Measurements from ENCODE around the gene NPAS3.

The NPAS3 gene

GRCh38 chr14:33799705-33800570 is 861.3 kb downstream of the NPAS3 start:
- H3F3A ChIP-seq (ENCODE audit: insufficient read depth, low read length): no peaks in the 10 kb centered on the region
- H3K4me1 ChIP-seq (ENCODE audit: low read length): no peaks in the 10 kb centered on the region
- no peak overlapping the region for H3K9ac ChIP-seq (ENCODE audit: low read length)
- no peaks in the 10 kb centered on the region for H4K20me1 ChIP-seq (ENCODE audit: insufficient read depth, low read length)
- no peak for DNase-seq
- H3K36me3 ChIP-seq (replicated peaks; ENCODE audit: insufficient read depth, low read length): no peaks in the 10 kb centered on the region
- TF ChIP-seq EZH2phosphoT487 (IDR thresholded peaks at IDR 0.05; ENCODE audit: low read length) (no peak), CTCF (IDR thresholded peaks at IDR 0.05; ENCODE audit: low read length) (no peak)
- no peak overlapping the region for H2AFZ ChIP-seq (ENCODE audit: low read length)
- no peak overlapping the region for H3K4me3 ChIP-seq (ENCODE audit: low read length)
- H3K9me3 ChIP-seq (replicated peaks; ENCODE audit: insufficient read depth, low read length): no peaks in the 10 kb centered on the region
- no peak overlapping the region for H3K27ac ChIP-seq (ENCODE audit: low read length)
- H3K79me2 ChIP-seq (ENCODE audit: low read length): no peaks in the 10 kb centered on the region
- no peak overlapping the region for H3K4me2 ChIP-seq (ENCODE audit: low read depth, low read length)
- no peaks in the 10 kb centered on the region for H3K9me2 ChIP-seq (replicated peaks; ENCODE audit: insufficient read depth, low read length)
- no peaks in the 10 kb centered on the region for H3K27me3 ChIP-seq (replicated peaks; ENCODE audit: insufficient read depth, low read length)

- H4K20me1 ChIP-seq (ENCODE audit: insufficient read depth, low read length): no peaks in the 10 kb centered on the region
- H3K79me2 ChIP-seq (ENCODE audit: low read length): no peaks in the 10 kb centered on the region
- no peak overlapping the region for H3K9ac ChIP-seq (ENCODE audit: low read length)
These were observed 862.1 kb downstream of the NPAS3 start for GRCh38 chr14:33800735-33801163.

GRCh38 chr14:33802737-33803136 is 864.1 kb downstream of the NPAS3 start:
- DNase-seq: no peak
- Histone ChIP-seq H3K36me3 (replicated peaks; ENCODE audit: insufficient read depth, low read length) (no peaks in the 10 kb centered on the region), H4K20me1 (ENCODE audit: insufficient read depth, low read length) (no peaks in the 10 kb centered on the region), H2AFZ (ENCODE audit: low read length) (no peak overlapping the region), H3K27ac (ENCODE audit: low read length) (no peak overlapping the region), H3K9me2 (replicated peaks; ENCODE audit: insufficient read depth, low read length) (no peaks in the 10 kb centered on the region), H3K9me3 (replicated peaks; ENCODE audit: insufficient read depth, low read length) (no peaks in the 10 kb centered on the region), H3F3A (ENCODE audit: insufficient read depth, low read length) (no peaks in the 10 kb centered on the region), H3K79me2 (ENCODE audit: low read length) (no peaks in the 10 kb centered on the region), H3K4me1 (ENCODE audit: low read length) (no peaks in the 10 kb centered on the region), H3K4me3 (ENCODE audit: low read length) (no peak overlapping the region), H3K27me3 (replicated peaks; ENCODE audit: insufficient read depth, low read length) (no peaks in the 10 kb centered on the region), H3K4me2 (ENCODE audit: low read depth, low read length) (no peak overlapping the region), H3K9ac (ENCODE audit: low read length) (no peak overlapping the region)
- TF ChIP-seq CTCF (IDR thresholded peaks at IDR 0.05; ENCODE audit: low read length) (no peak), EZH2phosphoT487 (IDR thresholded peaks at IDR 0.05; ENCODE audit: low read length) (no peak), EZH2 (optimal IDR thresholded peaks at IDR 0.05; ENCODE audit: low read depth, low read length) (no peak)

More at GRCh38 chr14:33800735-33801163, 862.1 kb downstream of the NPAS3 start:
- no peaks in the 10 kb centered on the region for H3K27me3 ChIP-seq (replicated peaks; ENCODE audit: insufficient read depth, low read length)
- no peak overlapping the region for H3K4me3 ChIP-seq (ENCODE audit: low read length)
- H3K9me2 ChIP-seq (replicated peaks; ENCODE audit: insufficient read depth, low read length): no peaks in the 10 kb centered on the region
- H3K9me3 ChIP-seq (replicated peaks; ENCODE audit: insufficient read depth, low read length): no peaks in the 10 kb centered on the region
- H3K4me2 ChIP-seq (ENCODE audit: low read depth, low read length): no peak overlapping the region
- no peak for DNase-seq
- H3K36me3 ChIP-seq (replicated peaks; ENCODE audit: insufficient read depth, low read length): no peaks in the 10 kb centered on the region
- no peak overlapping the region for H2AFZ ChIP-seq (ENCODE audit: low read length)
- no peaks in the 10 kb centered on the region for H3K4me1 ChIP-seq (ENCODE audit: low read length)
- no peak overlapping the region for H3K27ac ChIP-seq (ENCODE audit: low read length)
- TF ChIP-seq EZH2phosphoT487 (IDR thresholded peaks at IDR 0.05; ENCODE audit: low read length): no peak
- TF ChIP-seq EZH2 (optimal IDR thresholded peaks at IDR 0.05; ENCODE audit: low read depth, low read length): no peak
- TF ChIP-seq CTCF (IDR thresholded peaks at IDR 0.05; ENCODE audit: low read length): no peak
- H3F3A ChIP-seq (ENCODE audit: insufficient read depth, low read length): no peaks in the 10 kb centered on the region
